A549 (cell line): ENCODE measurements around the gene MT1H. TPM values are rescaled to one million over a fixed set of nuclear protein-coding genes. Genes with fewer than 3 reads are reported as not detected.

Source experiments
- ATAC-seq, 2 experiments: fragments of 200-7000 bp in 1 of 2; fragments of >200 bp in 1 of 2; cut with Nextera tagmentation in 1 of 2; cut with Tn5 transposase in 1 of 2; 3 replicates each; pipeline versions ENCODE4 v1.8.0 to v1.9.1; 2018 to 2020; ENCODE audit warnings: mild to moderate bottlenecking in 1 of 2, moderate library complexity in 1 of 2
- CTCF ChIA-PET: fragments of 300-600 bp; sonication (Branson Sonifier 250); formaldehyde crosslinking; extraction: SDS; loops from one replicate; lab custom pipeline; 2021; ENCODE audit warnings: antibody characterized with exemption, inconsistent platforms; lab: Yijun Ruan, JAX
- POLR2A ChIA-PET: fragments of 350-600 bp; formaldehyde crosslinking; extraction: SDS; loops from one replicate; lab custom pipeline; 2021; ENCODE audit warnings: antibody characterized with exemption, inconsistent platforms; lab: Yijun Ruan, JAX
- DNase-seq, 2 experiments: peaks; one replicate each; pipeline versions ENCODE4 v3.0.0 to v3.0.0-alpha.2; 2011 to 2016; ENCODE audit warnings: low read depth in 1 of 2, low spot score in 1 of 2
- FAIRE-seq: peaks from 2 replicates; lab custom pipeline; 2011; peaks lifted over from hg19 to GRCh38; lab: Jason Lieb, UNC
- H3K27ac ChIP-seq, 2 experiments: fragments of >200 bp; sonication (Bioruptor Twin); formaldehyde crosslinking; 3 replicates each; pipeline ENCODE4 v1.5.1; 2016 to 2017
- H3K4me1 ChIP-seq: fragments of >200 bp; sonication (Bioruptor Twin); formaldehyde crosslinking; 3 replicates; pipeline ENCODE4 v1.6.1; 2016
- H3K4me2 ChIP-seq: fragments of >200 bp; sonication (Bioruptor Twin); formaldehyde crosslinking; 3 replicates; pipeline ENCODE4 v1.6.1; 2016
- H3K4me3 ChIP-seq: fragments of >200 bp; sonication (Bioruptor Twin); formaldehyde crosslinking; 3 replicates; pipeline ENCODE4 v1.5.1; 2016
- H3K9me3 ChIP-seq: fragments of >200 bp; sonication (Bioruptor Twin); formaldehyde crosslinking; 3 replicates; pipeline ENCODE4 v1.6.1; 2016
- BHLHE40 ChIP-seq: IDR thresholded peaks from 2 replicates; pipeline ENCODE4 v1.6.1; 2012; ENCODE audit warnings: low read depth, low read length, inconsistent platforms
- CBX8 ChIP-seq: fragments of 200-600 bp; sonication (generic); IDR thresholded peaks from 2 replicates; pipeline ENCODE4 v1.6.1; 2016
- CEBPB ChIP-seq, 2 experiments: fragments of >200 bp in 1 of 2; sonication (Bioruptor Twin) in 1 of 2; formaldehyde crosslinking in 1 of 2; IDR thresholded peaks; 2 replicates each; pipeline ENCODE4 v1.6.1; 2012 to 2016
- CHD2 ChIP-seq: fragments of 150-350 bp; IDR thresholded peaks from 2 replicates; pipeline ENCODE4 v1.6.1; 2014; ENCODE audit warnings: low read length; ENCODE audit not compliant: partially characterized antibody
- EHMT2 ChIP-seq: fragments of 200-600 bp; sonication (generic); IDR thresholded peaks from 2 replicates; pipeline ENCODE4 v1.6.1; 2016; ENCODE audit warnings: antibody characterized with exemption, low read depth, mild to moderate bottlenecking, moderate library complexity
- HEYL ChIP-seq: fragments of 250-450 bp; sonication (Bioruptor Pico); IDR thresholded peaks from 2 replicates; pipeline ENCODE4 v1.8.0; 2021; ENCODE audit warnings: mild to moderate bottlenecking, moderate library complexity
- JUN ChIP-seq, 2 experiments: fragments of >200 bp; sonication (Bioruptor Twin); formaldehyde crosslinking; IDR thresholded peaks; 2 replicates in 1 of 2; 3 replicates in 1 of 2; pipeline ENCODE4 v1.6.1; 2016 to 2017
- KDM1A ChIP-seq: fragments of 200-600 bp; sonication (generic); IDR thresholded peaks from 2 replicates; pipeline ENCODE4 v1.6.1; 2016; ENCODE audit warnings: low read depth, mild to moderate bottlenecking
- MYC ChIP-seq: IDR thresholded peaks from 2 replicates; pipeline ENCODE4 v1.6.1; 2012; ENCODE audit warnings: mild to moderate bottlenecking, inconsistent platforms, low read length, improper control_type of control experiment, borderline replicate concordance
- POLR2AphosphoS2 ChIP-seq: conservative IDR thresholded peaks from 2 replicates; pipeline ENCODE4 v1.6.1; 2012; ENCODE audit warnings: low read length, improper control_type of control experiment, inconsistent platforms
- RAD21 ChIP-seq, 2 experiments: fragments of >200 bp in 1 of 2; sonication (Bioruptor Twin) in 1 of 2; formaldehyde crosslinking in 1 of 2; IDR thresholded peaks in 1 of 2; conservative IDR thresholded peaks in 1 of 2; 2 replicates in 1 of 2; 3 replicates in 1 of 2; pipeline ENCODE4 v1.6.1; 2012 to 2018; ENCODE audit warnings: inconsistent platforms in 1 of 2
- RARB ChIP-seq: fragments of 250-450 bp; sonication (Bioruptor Pico); IDR thresholded peaks from 2 replicates; pipeline ENCODE4 v1.8.0; 2021; ENCODE audit warnings: mild to moderate bottlenecking, moderate library complexity
- SMC3 ChIP-seq: fragments of >200 bp; sonication (Bioruptor Twin); formaldehyde crosslinking; IDR thresholded peaks from 3 replicates; pipeline ENCODE4 v1.6.1; 2018; ENCODE audit warnings: inconsistent platforms
- ZFP36 ChIP-seq: fragments of 450-650 bp; IDR thresholded peaks from 2 replicates; pipeline ENCODE4 v1.6.1; 2014; ENCODE audit warnings: borderline replicate concordance; ENCODE audit not compliant: partially characterized antibody
- WGBS: methylation state at CpG from one replicate; pipeline ENCODE4 v1.1.6; 2017; ENCODE audit errors: missing lambda C conversion rate; 5-methylcytosine and 5-hydroxymethylcytosine counted together
- polyA plus RNA-seq, 4 experiments: library from polyadenylated mRNA; depleted of rRNA in 3 of 4; stranded (reverse); fragments of >200 nt; fragmentation: RNase III in 1 of 4; extraction: RNeasy Plus Mini Kit Qiagen cat#74134 plus additional on column Dnase treatment in 1 of 4; gene quantifications; 2 replicates in 3 of 4; 3 replicates in 1 of 4; pipeline ENCODE4 v1.2.3, GENCODE V29; 2011 to 2017
- TF ChIP-seq, protein P1 (sequence below): fragments of >200 bp; sonication (Bioruptor Twin); formaldehyde crosslinking; IDR thresholded peaks from 3 replicates; pipeline ENCODE4 v1.5.1; 2016
- TF ChIP-seq, protein P2 (sequence below): fragments of 250-450 bp; sonication (Bioruptor Pico); IDR thresholded peaks from 2 replicates; pipeline ENCODE4 v1.5.0; 2020; ENCODE audit warnings: low read depth, mild to moderate bottlenecking, moderate library complexity
- TF ChIP-seq, protein P3 (sequence below): fragments of 150-350 bp; IDR thresholded peaks from 2 replicates; pipeline ENCODE4 v1.6.1; 2014; ENCODE audit warnings: low read depth, mild to moderate bottlenecking, low read length

MT1H gene
- polyA plus RNA-seq, 2 of the 4 experiments (the other 2 are of a cell fraction), result not detected

DNA sequence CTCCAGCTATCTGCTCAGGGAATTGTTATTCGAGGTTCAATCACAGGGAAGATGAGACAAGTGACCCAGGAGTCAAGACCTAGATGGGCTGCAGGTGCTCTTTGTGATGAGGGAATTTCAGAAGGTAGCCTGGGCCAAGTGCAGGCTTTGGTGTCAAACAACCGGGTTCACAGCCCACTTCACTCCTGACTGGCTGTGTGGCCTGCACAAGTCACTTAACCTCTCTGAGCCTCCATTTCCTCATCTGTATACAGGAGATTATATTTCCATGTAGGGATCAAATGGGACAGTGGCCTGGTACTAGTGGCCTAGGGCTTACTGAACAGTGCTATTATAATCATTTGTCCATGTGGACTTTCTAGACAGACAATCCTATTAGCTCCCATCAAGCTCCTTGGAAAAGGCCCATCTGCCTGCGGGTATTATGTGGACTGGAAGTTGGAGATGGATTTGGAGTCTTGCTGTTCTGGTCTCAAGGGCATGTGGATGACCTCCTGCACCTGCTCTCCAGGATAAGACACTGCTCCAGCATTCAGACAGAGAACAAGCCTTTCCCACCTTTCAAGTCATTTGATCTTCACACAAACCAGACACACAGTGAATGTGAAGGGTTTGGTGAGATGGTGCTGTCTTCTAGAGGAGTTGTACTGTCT, 9.6 kb downstream of the MT1H start:
- 77% methylated on average over 3 of the region's 3 CpGs for WGBS
- H3K27ac ChIP-seq, result no peak overlapping the region; a peak in 1 of 6 replicates
- TF ChIP-seq ZFP36 (peak; percentile 17), EHMT2 (no peak)
- POLR2A ChIA-PET, result no interaction called here
- no peak for ATAC-seq
- FAIRE-seq, result no peak
- no peak overlapping the region for H3K4me3 ChIP-seq
- H3K4me2 ChIP-seq, result no peak overlapping the region
- peaks cover 9% of the 10 kb centered on the region; the same call in 2 of the 3 replicates for H3K4me1 ChIP-seq
- CTCF ChIA-PET, result interaction anchor here (1.2 to 4.3 kb wide), 5 partner anchors 17 to 111 kb away, joined by 3 to 33 read pairs (median 13); no protein-coding TSS in a partner anchor
- no peak for DNase-seq
- H3K9me3 ChIP-seq, result no peaks in the 10 kb centered on the region

DNA sequence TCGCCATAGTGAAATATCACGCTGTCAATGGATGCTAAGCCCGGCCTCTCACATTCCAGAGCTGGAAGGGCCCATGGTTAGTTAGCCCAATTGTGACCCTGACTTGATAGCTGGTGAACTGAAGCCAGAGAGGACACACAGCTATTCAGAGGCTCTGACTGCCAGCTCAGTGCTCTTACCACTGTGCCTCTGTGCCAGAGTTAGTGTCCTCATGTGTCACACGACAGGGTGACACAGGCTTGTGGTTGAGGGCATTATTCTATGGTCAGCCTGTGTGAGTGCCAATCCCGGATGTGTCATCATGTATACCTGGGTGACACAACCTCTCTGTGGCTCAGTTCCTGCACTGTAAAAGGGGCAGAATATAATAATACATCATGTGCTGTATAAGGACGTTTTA, 10.2 kb downstream of the MT1H start:
- DNase-seq (no peak), FAIRE-seq (no peak), ATAC-seq (no peak)
- no peak overlapping the region; a peak in 1 of 6 replicates for H3K27ac ChIP-seq
- 72% methylated on average over 6 of the region's 6 CpGs for WGBS
- H3K9me3 ChIP-seq, result no peaks in the 10 kb centered on the region
- H3K4me1 ChIP-seq, result peaks cover 9% of the 10 kb centered on the region; the same call in 2 of the 3 replicates
- POLR2A ChIA-PET, result no interaction called here
- CTCF ChIA-PET, result interaction anchor here (0.6 kb wide), 1 partner anchor 22 kb away, joined by 3 read pairs; no protein-coding TSS in a partner anchor
- no peak overlapping the region for H3K4me2 ChIP-seq
- TF ChIP-seq CEBPB (IDR thresholded peaks at IDR 0.05), result no peak
- no peak for TF ChIP-seq HEYL (CRISPR knock-in tag)
- TF ChIP-seq POLR2AphosphoS2, result no peak
- TF ChIP-seq, protein P1, sequence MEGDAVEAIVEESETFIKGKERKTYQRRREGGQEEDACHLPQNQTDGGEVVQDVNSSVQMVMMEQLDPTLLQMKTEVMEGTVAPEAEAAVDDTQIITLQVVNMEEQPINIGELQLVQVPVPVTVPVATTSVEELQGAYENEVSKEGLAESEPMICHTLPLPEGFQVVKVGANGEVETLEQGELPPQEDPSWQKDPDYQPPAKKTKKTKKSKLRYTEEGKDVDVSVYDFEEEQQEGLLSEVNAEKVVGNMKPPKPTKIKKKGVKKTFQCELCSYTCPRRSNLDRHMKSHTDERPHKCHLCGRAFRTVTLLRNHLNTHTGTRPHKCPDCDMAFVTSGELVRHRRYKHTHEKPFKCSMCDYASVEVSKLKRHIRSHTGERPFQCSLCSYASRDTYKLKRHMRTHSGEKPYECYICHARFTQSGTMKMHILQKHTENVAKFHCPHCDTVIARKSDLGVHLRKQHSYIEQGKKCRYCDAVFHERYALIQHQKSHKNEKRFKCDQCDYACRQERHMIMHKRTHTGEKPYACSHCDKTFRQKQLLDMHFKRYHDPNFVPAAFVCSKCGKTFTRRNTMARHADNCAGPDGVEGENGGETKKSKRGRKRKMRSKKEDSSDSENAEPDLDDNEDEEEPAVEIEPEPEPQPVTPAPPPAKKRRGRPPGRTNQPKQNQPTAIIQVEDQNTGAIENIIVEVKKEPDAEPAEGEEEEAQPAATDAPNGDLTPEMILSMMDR, result no peak
- no peak for TF ChIP-seq SMC3
- TF ChIP-seq MYC, result no peak
- TF ChIP-seq RARB (CRISPR knock-in tag), result no peak
- TF ChIP-seq BHLHE40, result no peak
- TF ChIP-seq, protein P2, sequence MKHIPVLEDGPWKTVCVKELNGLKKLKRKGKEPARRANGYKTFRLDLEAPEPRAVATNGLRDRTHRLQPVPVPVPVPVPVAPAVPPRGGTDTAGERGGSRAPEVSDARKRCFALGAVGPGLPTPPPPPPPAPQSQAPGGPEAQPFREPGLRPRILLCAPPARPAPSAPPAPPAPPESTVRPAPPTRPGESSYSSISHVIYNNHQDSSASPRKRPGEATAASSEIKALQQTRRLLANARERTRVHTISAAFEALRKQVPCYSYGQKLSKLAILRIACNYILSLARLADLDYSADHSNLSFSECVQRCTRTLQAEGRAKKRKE (CRISPR knock-in tag), result no peak
- TF ChIP-seq JUN (IDR thresholded peaks at IDR 0.05), result no peak
- TF ChIP-seq, protein P3, sequence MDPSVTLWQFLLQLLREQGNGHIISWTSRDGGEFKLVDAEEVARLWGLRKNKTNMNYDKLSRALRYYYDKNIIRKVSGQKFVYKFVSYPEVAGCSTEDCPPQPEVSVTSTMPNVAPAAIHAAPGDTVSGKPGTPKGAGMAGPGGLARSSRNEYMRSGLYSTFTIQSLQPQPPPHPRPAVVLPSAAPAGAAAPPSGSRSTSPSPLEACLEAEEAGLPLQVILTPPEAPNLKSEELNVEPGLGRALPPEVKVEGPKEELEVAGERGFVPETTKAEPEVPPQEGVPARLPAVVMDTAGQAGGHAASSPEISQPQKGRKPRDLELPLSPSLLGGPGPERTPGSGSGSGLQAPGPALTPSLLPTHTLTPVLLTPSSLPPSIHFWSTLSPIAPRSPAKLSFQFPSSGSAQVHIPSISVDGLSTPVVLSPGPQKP, result no peak
- TF ChIP-seq KDM1A, result no peak
- TF ChIP-seq CHD2, result no peak
- TF ChIP-seq CBX8, result no peak
- no peak for TF ChIP-seq RAD21 (conservative IDR thresholded peaks at IDR 0.05 in 1 of 2, IDR thresholded peaks at IDR 0.05 in 1 of 2)
- TF ChIP-seq, all 56 proteins: peak for 0
- H3K4me3 ChIP-seq, result no peak overlapping the region
